Thyroid gland (tissue), 4 donors: Measurements from ENCODE around the gene CCDC197.

Source experiments
- CTCF ChIP-seq, 6 experiments: fragments of 200-600 bp in 3 of 6; fragments of 450-650 bp in 3 of 6; sonication (generic) in 3 of 6; IDR thresholded peaks; one replicate each; pipeline ENCODE4 v1.5.1; 2016 to 2019; ENCODE audit warnings: antibody characterized with exemption in 6 of 6, mild to moderate bottlenecking in 2 of 6, inconsistent platforms in 1 of 6, moderate library complexity in 1 of 6
- POLR2A ChIP-seq, 2 donors: fragments of 450-650 bp; IDR thresholded peaks; one replicate each; pipeline ENCODE4 v1.6.1; 2017; ENCODE audit warnings: antibody characterized with exemption in 2 of 2, mild to moderate bottlenecking in 2 of 2, moderate library complexity in 1 of 2

GRCh38 chr14:94030571-94030970 lies 33.5 kb downstream of the CCDC197 start:
- TF ChIP-seq CTCF (IDR thresholded peaks at IDR 0.05) (no peak), POLR2A (IDR thresholded peaks at IDR 0.05) (no peak)
